Right lung (tissue), 5 donors: ENCODE measurements around the gene RNF166. TPM values are rescaled to one million over a fixed set of nuclear protein-coding genes. Genes with fewer than 3 reads are reported as not detected.

Source experiments
- DNase-seq, 2 donors: peaks; one replicate each; pipeline ENCODE4 v3.0.0-alpha.2; 2013
- polyA plus RNA-seq, 5 donors: library from polyadenylated mRNA; unstranded; fragments of 120-200 nt; gene quantifications; one replicate each; pipeline versions ENCODE4 v1.2.1 to v1.2.3, GENCODE V29; 2013; ENCODE audit warnings: inconsistent platforms in 1 of 5, low replicate concordance in 1 of 5; ENCODE audit not compliant: insufficient read length in 5 of 5, insufficient read depth in 1 of 5

The RNF166 gene
- polyA plus RNA-seq, 5 donors, result 12.1 to 22.1 (median 14.0) TPM

DNA sequence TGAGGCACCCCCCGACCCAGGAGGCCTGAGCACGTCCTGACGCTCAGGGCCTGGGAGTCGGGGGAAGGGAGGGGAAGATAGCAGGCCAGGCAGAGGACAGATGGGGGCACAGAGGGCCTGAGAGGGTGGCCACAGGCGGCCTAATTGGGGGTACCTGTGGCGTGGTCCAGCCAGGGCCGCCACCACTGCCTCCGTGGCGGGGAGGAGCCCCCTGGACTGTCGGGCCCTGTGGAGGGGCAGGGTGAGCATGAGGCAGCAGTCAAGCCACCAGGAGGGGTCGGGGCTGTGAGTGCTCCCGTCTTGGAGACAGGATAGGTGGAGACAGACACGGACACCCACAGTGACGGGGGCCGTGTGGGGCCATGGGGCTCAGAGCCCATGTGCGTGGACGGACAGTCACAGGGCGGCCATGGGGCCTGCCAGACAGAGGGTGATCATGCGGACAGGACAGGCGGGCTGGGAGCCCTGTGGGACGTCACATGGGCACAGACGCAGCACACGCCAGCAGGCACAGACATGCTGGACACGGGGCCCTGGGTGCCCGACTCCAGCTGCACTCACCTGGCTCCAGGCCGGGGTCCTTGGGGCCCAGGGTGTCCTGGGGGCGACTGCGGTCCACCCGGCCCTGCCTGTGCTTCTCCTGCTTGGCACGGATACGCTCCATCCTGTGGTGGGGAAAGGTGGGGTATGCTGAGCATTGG lies 18.8 kb upstream of the RNF166 start:
- no peak for DNase-seq

DNA sequence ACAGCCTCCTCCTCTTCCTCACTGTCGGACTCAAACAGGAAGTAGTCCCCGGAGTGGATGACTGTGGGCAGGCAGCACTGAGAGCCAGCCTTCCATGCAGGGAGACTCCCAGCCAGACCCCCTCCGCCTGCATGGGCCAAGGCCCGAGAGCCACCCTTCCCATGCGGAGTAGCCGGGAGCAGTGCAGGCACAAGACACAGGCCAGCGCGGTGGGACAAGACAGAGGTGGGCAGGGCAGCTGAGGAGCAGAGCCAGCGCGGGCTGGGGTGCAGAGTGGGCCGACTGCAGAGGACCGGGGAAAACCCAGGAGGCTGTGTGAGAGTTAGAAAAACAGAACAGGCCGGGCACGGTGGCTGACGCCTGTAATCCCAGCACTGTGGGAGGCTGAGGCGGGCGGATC lies 17.7 kb upstream of the RNF166 start:
- DNase-seq, result no peak

DNA sequence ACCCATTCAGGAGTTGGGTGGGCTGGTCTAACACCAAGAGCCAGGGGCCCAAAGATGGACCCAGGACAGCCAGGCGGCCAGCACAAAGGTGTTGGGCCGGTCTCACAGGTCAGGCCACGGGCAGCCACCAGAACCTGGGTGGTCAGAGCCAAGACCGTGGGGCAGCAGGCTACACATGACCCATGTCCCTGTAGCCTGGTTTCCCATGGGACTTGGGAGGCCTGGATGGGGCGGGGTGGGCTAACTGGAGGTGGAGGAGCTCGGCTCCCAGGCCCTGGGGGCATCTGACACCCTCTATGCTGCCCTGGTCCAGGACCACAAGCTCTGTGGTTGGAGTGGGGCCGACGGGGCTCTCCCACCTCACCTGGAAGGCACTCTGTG lies 17.3 kb upstream of the RNF166 start:
- no peak for DNase-seq

DNA sequence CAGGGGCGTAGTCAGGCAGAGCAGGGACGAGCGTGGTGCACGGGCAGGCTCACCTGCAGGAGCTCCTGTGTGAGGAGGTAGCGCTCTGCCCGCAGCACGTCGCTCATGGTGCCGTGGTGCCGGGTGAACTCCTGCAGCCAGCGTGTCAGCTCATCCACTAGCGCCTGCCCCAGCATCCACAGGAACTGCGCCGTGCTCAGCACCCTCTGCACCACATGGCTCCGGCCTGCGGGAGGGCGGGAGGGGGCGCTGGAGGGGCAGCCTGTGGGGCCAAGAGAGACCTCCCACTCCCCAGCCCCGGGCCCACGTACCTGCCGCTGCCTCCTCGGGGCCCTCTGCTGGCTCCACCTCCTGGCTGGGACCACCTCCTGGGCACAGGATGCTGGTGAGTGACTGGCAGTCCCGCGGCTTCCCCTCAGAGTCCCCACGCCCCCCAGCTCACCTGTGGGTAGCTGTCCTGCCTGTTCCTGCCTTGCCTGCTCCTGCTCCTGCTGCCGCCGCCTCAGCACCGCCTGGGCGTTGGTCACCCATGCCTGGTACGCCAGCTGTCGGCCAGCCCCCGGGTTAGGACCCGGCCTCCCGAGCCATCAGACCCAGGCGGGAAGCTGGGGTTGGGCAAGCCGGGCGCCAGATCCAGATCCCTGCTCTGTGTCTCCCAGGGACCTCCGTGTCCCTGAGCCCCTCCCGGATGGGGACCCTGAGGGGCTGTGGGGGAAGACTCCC lies 16.7 kb upstream of the RNF166 start:
- no peak for DNase-seq

DNA sequence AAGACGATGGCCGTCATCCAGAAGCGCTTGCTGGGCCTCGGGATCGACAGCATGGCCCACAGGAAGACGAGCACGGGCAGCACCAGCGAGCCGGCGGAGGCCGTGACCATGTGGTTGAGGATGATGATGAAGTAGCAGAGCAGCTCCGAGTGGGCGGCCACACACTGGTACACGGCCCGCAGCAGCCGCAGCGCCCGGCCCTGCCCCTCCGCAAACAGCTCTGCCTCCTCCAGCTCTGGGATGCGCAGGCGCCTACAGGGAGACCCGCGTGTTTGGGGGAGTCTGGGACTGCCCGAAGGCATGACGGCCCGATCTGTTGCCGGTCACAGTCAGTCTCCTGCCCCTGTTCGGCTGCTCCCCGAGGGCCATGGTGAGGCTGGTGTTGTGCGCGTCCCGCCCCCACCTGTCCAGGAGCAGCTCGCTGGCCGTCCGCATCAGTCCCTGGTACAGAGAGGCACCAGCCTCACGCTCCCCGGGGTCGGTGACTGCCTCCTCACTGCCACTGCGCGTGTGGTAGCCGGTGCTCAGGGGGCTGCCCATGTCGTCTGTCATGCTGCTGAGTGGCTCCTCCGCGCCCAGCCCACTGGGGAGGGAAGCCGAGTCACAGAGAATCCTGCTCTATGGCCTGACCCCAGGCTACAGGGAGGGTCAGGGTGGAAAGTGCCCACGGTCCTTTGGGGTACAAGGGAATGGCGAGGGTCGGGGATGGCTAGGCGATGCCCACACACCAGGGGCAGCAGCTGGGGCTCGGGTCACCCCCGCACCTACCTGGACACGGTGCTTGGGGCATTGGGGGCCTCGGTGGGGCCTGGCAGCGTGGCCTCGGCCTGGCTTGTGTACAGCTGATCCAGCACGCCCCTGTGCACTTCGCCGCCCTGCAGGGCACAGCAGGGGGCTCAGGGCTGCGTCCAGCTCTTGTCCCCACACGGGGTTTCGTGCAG lies 15.9 kb upstream of the RNF166 start:
- DNase-seq, result no peak

DNA sequence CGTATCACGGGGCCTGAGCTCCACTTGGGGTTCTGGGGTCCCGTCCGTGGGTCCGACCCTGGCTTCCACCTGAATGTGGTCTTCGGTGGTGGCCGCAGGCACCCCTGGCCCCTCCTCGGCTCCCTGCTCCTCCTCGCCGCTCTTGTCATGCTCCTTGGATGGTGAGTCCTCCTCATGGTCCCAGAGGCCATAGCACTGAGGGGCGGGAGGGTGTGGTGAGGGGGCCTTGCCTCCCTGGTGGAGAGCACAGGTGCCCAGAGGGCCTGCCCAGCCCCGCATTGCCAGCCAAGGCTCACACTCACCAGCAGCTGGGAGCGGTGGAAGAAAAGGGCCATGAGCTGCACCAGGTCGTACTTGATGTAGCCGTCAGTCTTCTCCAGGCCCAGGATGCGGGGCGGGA lies 15.0 kb upstream of the RNF166 start:
- no peak for DNase-seq

DNA sequence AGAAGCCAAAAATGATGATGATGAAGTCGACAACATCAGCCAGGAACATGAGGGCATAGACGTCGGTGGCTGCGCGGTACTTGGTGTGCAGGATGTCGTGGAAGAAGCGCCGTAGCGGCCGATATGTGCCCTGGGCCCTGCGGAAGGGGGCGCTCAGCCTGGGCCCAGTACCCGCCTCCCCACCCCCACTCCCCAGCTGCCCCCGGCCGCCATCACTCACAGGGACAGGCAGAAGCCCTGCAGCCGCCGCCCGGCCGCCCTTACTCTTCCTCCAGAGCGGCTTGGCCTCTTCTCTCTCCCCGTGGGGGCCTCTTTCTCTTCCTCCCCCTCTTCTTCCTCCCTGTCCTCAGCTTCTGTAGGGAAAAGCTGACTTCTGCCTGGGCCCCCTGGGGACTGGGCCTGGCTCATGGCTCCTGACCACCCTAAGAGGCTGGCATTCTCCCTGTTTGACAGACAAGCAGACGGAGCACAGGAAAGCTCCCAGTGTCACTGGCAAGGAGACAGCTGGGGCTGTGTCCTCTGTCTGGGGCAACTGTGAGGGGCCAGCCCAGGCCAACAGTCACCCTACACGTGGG lies 14.3 kb upstream of the RNF166 start:
- DNase-seq, result no peak

DNA sequence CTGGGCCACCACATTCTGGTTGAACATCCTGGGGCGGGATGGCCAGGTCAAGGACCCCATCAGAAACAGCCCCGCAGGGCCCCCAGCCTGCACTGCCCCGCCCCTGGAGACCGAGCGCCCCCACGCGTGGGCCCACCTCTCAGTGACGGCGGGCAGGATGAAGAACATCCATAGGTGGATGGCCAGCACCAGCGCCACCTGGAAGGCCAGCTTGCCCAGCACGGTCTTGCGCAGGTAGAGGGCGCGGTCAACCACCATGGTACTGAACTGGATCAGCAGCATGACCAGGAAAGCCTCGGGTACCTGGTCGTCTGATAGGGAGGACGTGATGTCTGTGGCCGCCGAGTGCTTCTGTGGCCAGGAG lies 13.7 kb upstream of the RNF166 start:
- no peak for DNase-seq

DNA sequence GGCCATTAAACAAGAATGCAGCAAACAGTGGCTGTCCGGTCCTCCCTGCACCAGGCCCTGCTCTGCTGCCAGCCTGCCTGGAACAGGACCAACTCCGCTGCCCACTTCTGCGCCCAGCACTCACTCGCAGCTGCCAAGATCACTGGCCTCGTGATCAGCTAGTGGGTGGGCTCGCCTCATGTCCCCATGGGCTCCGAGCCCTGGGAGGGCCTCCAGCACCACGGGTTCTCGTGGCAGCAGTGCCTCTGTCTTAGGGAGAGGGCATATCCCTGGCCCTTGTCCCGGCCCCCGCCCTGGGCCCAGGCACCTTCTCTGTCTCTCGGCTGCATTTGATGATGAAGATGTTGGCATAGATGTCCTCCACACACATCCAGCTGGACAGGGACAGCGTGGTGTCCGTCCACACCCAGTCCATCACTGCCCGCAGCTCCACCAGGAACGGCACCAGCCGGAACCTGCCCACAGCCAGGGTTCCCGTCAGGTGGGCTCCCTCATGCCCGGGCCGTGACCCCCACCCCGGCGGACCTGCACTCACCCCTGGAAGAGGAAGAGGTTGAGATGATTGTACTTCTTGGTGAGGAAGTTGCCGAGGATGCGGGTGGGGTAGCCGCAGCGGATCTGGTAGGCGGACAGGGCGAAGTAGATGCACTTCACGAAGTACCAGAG lies 13.2 kb upstream of the RNF166 start:
- no peak for DNase-seq

DNA sequence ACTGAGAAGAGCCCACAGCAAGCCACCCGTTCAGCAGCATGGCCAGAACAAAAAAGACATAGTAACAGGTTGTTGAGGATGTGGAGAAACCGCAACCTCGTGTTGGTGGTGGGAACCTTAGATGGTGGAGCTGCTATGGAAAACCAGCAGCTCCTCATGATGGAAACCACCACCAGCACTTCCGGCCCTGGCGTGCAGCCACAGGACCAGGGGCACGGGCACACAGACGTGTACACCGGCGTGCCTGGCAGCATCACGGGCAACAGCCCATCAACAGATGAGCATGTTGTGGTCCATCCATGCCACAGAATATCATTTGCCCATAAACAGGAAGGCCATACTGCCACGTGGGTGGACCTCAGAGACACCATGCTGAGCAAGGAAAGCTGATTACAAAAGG lies 12.0 kb upstream of the RNF166 start:
- DNase-seq, result no peak

DNA sequence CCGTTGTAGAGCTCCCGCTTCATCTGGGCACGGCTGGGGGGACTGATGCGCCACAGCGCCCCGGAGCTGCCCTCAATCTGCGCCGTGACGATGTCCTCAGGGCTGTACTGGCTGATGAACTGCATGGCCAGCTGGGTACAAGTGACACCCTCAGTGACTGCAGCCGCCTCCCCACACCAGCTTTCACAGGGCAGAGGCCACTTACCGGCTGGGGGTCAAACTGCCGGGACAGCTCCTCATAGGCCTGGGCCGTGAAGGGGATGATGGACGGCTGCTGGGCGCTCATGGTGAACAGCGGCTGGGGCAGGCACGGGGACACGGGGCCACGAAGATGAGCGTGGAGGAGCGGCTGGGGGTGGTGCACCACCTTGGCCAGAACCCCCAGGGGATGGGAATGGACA lies 10.4 kb upstream of the RNF166 start:
- no peak for DNase-seq

DNA sequence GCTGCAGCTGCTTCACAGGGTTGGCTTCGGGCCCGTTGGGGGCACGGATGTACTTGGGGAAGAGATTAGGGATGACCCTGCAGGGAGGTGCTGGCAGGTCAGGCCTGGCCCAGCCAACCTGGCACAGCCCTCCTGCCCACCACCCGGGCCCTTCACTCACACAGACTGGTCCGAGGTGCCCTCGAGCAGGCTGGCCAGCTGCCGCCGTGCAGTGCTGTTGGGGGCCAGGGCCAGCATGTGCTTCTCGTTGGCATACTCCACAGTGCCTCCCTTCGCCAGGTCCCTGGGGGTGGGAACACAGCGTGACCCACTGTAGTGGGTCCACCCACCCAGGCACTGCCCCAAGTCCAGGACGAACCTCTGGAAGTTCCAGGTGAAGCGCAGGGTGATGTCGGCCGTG lies 10.0 kb upstream of the RNF166 start:
- DNase-seq, result no peak

DNA sequence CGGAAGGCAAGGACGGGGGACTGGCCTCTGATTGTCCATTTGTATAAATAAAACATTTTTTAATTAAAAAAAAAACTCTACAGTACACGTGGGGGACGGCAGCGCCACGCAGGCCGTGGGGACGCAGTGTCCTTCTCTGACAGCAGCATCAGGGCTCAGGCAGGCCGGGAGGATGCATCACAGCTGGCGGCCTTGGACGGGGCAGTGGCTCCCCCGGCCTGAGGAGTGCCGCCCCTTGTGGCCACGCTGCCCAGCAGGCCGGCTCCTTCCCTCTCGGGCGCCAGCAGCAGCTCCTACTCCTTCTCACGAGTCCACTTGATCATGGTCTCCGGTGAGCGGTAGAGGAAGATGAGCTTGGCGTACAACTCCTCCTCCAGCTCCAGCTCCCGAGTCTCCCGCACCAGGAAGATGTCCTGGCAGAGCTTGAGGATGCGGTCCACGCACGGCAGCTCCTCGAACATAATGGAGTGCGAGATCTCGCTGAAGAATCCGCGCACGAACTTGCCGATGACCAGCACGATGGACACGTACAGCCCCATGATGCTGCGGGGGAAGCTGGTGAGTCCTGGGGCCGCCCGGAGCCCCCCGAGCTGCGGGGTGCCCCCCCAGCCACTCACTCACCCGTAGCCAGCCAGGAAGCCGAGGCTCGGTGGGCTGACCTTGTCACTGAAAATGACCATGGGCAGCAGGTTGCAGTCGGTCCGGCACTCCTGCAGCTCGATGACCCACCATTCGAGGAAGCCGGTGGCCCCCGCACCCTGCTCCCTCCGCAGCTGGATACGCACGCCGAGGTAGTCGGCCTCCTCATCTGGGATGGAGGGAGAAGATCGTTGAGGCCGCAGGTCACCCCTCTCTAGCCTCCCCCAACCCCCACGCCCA lies 9.3 kb upstream of the RNF166 start:
- DNase-seq, result no peak

DNA sequence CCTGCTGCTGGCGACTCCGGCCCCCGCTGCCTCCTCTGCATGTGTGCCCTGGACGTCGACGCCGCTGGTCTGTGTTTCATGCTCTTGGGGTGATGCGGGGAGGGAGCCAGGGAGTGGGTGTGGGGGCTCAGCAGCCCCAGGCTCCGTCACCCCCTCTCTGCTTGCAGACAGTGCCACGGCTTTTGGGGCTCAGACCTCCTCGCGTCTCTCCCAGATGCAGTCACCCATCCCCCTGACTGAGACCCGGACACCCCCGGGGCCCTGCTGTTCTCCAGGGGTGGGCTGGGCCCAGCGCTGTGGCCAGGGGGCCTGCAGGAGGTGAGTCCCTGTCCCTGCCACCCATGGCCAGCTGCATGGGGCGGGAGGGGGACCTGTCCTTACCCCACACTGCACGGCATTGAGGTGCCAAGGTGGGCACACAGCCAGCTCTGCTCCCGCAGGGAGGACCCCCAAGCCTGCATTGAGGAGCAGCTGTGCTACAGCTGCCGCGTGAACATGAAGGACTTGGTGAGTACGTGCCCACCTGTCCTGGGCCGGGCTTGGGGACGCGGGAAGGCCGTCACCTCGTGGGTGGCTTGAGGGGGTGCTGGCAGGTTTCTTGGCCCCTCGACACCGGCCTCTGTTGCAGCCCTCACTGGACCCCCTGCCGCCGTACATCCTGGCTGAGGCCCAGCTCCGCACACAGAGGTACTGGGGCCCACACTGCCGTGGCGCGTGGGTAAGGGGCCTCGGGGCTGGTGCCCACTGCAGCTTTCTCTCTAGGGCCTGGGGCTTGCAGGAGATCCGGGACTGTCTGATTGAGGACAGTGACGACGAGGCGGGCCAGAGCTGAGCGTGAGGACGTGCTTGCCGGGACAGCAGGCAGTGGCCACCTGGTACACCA lies 8.5 kb upstream of the RNF166 start:
- DNase-seq, result no peak

DNA sequence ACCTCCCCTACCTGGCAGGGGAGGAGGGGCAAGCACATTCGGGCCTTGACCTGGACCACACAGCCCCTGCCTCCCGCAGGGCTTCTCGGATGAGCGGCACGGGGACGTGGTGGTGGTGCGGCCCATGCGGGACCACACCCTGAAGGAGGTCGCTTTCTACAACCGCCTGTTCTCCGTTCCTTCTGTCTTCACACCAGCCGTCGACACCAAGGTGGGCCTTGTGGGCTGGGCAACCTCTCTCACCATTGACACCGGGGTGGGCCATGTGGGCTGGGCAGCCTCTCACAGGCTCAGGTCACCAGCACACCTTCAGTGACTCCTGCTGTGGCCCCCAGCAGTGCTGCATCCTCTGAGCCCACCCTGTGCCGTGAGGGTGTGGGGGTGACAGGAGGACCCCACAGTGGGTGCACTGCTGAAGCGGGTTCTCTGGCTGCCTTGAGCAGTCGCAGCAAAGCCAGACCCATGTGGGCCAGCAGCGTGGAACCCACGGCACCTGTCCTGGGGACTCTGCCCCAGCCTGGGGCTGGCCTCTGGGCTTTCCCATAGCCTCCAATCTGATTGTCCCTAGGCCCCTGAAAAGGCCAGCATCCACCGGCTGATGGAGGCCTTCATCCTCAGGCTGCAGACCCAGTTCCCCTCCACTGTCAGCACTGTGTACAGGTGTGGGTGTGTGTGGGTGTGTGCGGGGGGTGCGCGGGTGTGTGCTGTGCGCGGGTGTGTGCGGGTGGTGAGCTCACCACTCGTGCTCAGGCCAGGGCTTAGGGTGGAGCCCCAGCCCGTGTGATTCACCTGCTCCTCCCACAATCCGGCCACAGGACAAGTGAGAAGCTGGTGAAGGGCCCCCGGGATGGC lies 7.6 kb upstream of the RNF166 start:
- DNase-seq, result no peak

DNA sequence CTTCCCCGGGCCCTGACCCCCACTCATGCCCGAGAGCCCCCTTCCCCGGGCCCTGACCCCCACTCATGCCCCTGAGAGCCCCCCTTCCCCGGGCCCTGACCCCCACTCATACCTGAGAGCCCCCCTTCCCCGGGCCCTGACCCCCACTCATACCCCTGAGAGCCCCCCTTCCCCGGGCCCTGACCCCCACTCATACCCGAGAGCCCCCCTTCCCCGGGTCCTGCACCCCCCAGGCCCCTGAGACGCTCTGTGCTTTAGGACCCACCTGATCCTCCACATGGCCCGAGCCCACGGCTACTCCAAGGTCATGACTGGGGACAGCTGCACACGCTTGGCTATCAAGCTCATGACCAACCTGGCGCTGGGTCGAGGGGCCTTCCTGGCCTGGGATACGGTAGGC lies 6.8 kb upstream of the RNF166 start:
- DNase-seq, result no peak

DNA sequence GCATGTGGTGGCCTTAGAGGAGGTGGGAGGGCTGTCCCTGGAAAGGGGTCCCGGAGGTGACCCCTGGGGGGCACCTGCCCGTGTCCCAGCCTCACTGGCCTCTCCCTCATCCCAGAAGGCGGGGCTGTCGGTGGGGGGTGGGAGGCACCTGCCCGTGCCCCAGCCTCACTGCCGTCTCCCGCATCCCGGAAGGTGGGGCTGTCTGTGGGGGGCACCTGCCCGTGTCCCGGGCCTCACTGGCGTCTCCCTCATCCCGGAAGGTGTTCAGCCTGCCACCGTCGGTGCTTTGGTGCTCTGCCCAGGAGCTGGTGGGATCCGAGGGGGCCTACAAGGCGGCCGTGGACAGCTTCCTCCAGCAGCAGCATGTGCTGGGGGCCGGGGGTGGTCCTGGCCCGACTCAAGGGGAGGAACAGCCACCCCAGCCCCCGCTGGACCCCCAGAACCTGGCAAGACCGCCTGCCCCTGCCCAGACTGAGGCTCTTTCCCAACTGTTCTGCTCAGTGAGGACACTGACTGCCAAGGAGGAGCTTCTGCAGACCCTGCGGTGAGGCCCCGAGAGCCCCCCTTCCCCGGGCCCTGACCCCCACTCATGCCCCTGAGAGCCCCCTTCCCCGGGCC lies 6.3 kb upstream of the RNF166 start:
- DNase-seq, result no peak

DNA sequence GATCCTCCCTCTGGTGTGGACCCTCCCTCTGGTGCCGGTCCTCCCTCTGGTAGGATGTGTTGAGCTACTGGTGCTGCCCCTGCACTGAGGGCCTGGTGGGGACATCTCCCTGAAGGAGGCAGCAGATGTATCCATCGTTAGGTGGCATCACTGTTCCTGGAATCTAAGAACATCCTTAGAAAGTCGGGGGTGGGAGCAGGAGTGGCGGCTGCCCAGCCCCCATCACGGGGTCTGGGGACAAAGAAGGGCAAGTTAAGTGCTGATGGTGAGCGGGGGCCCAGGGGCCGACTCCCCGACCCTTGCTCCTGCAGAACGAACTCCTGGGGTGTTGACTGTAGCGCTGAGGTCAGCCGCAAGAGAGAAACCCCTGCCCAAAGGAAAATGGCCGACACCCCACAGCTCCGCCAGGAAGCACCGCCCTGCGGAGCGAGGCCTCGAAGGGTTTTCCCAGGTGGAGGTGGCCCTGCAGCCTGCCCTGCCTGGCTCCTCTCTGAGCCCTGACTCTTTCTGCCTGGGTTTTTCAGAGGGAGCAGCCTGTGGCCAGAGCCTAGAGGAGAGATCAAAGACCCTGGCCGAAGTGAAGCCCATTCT lies 5.6 kb upstream of the RNF166 start:
- DNase-seq, result no peak
